Left colon (tissue), 2 donors: Measurements from ENCODE around the gene HOXB3. TPM values are rescaled to one million over a fixed set of nuclear protein-coding genes. Genes with fewer than 3 reads are reported as not detected.

Source experiments
- ATAC-seq: fragments of 200-7000 bp; cut with Tn5 transposase; one replicate; pipeline ENCODE4 v1.9.1; 2020; ENCODE audit warnings: mild to moderate bottlenecking, moderate library complexity
- DNase-seq, 2 donors: peaks; one replicate each; pipeline ENCODE4 v3.0.0-alpha.2; 2020
- intact Hi-C, 2 donors: fragments of 100-400 bp; cut with DNase I in 1 of 2; cut with micrococcal nuclease in 1 of 2; formaldehyde crosslinking; loops; one replicate each; pipeline versions ENCODE4 v1.11.2 to v1.14.0; 2022; cut with DNase I, micrococcal nuclease
- total RNA-seq, 2 donors: library from RNA; stranded (reverse); fragmentation: NEBNext Ultra II Directional; extraction: Animal tissue kit (Norgen Biotek cat#: 25700); gene quantifications; one replicate each; pipeline ENCODE4 v1.2.1, GENCODE V29; 2021
- donor health status: DM: no; HTN: no; CAD: no.
- donor health status: DM: yes; HTN: yes; CAD: no.

HOXB3 gene
- total RNA-seq, 2 donors from 2014 or later: 35.8 to 41.9 TPM

DNA sequence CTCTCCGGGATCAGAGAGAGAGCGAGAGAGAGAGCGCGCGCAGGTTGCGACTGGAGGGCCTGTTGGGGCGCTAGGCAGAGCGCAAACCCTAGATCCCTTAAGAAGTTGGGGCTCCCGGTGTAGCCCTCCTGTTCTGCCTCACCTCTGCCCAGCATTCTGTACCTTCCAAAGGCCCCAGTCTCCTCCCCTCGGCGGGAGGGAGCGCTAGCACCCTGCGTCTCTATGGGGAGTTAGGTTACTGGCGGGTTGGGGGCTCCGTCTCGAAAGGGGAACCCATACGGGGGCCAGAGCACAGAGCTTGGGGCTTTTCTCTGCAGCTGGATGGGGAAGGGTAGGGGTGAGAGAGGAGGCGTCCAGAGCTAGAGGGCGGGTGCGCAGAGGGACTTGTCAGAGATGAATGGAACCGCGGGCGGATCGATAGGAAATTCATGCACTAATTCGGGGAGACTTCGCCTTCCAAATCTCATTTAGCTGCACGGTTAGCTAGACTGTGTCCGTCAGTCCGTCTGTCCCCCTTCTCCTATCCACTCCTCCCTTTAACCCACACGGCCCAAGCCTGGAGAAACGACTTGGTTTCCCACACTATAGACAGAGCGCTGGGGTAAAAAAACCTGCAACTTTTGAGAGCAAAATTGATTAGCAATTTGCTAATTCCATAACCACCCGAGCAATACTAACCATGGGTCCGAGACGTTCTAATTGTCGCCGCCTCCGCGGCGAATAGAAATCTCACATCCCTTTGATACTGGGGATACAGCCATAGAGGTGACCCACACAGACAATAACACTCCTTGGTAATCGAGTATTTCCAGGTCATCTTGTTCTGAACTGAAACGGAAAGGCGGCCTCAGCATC, 11.2 kb downstream of the HOXB3 start:
- ATAC-seq (no peak), DNase-seq (no peak)
- intact Hi-C loops: loop anchor here in 1 of 2 donors (5.0 kb wide), 1 partner anchor 87 kb away; no protein-coding TSS in a partner anchor

DNA sequence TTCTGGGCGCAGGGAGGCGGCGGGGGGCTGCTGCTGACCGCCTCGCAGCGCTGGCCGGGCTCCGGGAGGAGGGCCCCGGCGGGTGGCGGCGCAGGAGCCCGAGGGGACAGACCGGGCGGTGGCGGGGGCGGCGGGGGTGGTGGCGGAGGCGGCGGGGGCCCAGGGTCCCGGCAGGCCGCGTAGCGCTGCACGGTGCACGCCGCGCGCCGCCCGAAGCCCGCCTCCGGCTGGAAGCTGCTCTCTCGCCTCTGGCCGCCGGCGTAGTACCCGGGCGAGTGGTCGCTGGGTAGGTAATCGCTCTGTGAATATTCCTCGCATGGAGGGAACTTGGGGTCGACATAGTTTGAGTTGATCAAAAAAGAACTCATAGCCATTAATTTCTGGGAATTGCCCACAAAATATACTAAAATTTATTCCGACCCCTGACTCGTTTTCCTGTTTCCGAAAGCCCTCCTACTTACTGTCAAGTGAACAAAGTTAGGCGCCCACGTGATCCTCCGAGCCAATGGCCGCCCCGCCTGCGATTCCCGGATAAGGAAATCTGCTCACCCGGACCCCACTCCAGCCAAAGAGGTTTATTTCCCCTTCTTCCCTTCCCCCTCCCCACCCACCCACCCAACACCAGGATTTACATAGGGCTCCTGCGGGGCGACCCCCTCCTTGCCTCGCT, 12.0 kb downstream of the HOXB3 start, which contains the start of gene HOXB4:
TSS of gene HOXB4 (minus strand) at position 405 of the 670 bp plus-strand sequence. CDS start at position 374, 31 bp downstream.
- no peak for ATAC-seq
- DNase-seq: peak; percentile 76 to 84
- intact Hi-C loops: loop anchor here in 1 of 2 donors (5.0 kb wide), 1 partner anchor 86 kb away; no protein-coding TSS in a partner anchor

DNA sequence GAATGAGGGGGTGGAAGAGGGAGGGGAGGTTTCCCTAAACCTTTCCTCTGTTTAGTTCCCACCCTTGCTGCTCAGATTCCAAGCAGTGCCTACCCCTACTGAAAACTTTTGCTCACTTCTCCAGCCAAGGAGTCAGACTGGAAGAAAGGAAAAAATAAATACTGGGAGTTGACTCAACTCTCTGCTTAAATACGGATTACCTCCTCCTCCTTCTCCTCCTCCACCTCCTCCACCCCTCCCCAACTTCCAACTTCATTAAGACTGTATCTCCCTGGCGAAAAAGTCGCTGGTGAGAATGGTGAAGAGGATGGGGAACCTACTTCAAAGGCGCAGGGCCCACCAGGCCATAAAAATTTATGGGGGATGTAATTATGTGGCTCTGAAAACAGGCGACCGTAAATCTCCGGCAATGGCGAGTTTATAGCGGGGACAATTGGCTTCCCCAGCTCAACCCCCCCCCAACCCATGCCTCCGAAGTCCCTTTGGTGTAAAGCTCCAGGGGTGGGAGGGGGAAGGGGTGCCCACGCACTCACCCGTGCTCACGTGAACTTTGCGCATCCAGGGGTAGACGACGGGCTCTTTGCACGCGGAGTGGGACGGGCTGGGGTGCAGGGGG, 12.6 kb downstream of the HOXB3 start:
- intact Hi-C loops: loop anchor here in 1 of 2 donors (5.0 kb wide), 1 partner anchor 85 kb away; no protein-coding TSS in a partner anchor
- DNase-seq: peak in 1 of 2 donors; percentile 58
- peak; percentile 34 for ATAC-seq

DNA sequence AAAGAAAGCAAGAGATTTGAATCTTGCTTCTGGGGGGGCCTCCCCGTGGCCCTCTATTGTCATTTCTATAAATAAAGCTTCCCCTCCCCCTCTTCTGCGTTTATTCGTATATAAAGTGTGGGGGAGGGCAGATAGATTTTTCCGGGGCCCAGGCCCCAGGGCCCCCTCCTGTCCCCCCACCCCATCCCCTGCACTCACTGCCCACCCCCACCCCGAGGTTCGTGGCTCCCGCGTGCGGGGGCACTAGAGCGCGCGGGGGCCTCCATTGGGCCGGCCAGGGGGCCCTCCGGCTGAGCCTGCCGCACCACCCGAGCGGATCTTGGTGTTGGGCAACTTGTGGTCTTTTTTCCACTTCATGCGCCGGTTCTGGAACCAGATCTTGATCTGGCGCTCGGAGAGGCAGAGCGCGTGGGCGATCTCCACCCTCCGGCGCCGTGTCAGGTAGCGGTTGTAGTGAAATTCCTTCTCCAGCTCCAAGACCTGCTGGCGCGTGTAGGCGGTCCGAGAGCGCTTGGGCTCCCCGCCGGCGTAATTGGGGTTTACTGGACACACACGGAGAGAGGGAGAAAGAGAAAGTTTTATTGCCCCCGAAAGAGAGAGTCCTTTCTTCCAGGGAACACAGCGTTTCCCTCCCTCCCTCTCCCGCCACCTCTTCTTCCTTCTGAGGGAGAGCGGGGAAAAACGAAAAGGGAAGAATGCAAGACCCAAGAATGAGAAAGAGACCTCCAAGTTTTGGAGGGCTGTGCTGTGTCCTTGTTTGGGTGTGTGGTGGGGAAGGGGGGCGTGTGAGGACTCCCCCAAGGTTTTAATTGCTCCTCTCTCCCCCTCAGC, 13.3 kb downstream of the HOXB3 start:
- DNase-seq (no peak), ATAC-seq (no peak)
- intact Hi-C loops: loop anchor here in 1 of 2 donors (5.0 kb wide), 1 partner anchor 84 kb away; no protein-coding TSS in a partner anchor

DNA sequence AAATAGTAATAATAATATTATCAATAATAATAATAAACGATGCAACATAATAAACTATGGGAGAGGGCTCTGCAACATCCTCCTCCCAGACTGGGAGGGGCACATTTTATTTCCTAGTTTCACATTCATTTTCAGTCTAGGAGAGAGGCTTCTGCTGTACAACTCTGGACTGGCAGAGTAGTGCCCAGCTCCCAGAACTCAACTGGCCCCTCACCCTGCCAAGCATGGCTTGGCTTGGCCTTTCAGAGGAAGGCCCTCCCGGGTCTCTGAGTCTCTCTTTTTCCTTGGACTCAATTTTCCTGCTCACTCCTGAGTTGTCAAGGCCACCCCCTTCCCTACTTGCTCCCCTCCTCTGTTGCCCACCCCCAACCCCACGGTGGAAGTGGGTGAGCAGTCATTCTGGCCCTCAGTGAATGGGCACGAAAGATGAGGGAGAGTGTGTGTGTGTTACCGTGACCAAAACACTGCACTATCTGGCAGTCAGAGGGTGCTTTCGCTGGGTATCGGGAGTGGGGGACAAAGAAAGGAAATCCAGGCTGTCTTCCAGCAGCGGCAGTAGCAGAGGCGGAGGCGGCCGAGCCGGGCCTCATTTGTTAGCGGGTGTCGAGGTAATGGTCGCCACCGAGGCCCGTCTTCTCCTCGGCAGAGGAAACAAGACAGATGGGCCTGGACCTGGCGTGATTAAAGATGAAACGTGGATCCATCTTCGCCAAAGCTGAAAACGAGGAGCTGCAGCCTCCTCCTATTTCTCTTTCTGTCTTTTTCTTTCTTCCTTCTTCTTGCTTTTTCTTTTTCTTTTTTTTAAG, 14.2 kb downstream of the HOXB3 start:
- intact Hi-C loops: loop anchor here in 1 of 2 donors (5.0 kb wide), 1 partner anchor 84 kb away; no protein-coding TSS in a partner anchor
- no peak for DNase-seq
- no peak for ATAC-seq

DNA sequence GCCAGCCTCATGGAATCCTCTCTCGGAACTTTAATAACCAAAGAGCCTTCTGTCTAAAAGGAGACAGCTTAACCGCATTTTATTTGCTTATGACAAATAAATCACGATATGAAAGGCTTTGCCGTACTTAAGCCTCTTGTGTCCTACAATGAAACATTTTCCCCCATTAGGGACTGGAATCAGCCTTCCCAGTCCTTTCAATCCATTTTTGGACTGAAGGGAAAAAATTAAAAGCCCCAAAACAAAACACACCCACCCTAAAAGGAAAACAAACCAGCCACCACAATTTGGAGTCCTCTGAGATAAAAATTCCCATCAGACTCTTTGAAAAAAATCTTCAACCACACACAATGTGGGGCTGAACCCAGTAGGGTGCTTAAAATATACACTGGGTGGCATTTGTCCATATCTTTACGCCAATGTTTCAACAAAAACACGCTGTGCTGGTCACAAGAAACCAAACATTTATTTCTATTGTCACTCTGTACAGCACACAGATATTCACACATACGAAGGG, 14.9 kb downstream of the HOXB3 start:
- DNase-seq: no peak

DNA sequence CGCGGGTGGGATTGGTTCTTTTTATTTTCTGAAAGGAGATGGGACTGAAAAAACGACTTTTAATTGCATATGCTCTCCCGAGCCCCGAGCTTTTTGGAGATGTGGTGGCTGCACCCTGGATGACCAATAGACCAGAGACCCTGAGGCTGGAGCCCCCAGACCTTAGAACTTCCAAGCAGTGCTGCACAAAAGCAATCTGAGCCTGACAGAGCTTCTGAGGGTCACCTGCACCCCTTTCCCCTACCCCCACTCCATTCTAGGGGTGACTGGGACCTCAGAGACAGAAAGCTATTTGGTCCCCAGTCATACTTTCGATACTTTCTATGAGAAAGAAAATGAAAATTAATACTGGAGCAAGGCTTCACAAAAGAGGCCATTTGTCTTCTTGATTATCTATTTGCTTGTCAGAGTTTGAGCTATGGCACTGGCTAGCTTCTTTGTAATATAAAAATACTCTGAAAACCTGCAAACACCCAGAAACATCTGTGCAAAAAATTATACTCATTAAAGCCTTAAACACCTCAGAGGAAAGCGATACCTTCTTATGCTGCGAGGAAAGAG, 15.5 kb downstream of the HOXB3 start:
- DNase-seq (no peak), ATAC-seq (no peak)
- intact Hi-C loops: loop anchor here in 1 of 2 donors (5.0 kb wide), 1 partner anchor 82 kb away; no protein-coding TSS in a partner anchor

More for the DNA sequence above, 14.9 kb downstream of the HOXB3 start:
- no peak for ATAC-seq
- intact Hi-C loops: loop anchor here in 1 of 2 donors (5.0 kb wide), 1 partner anchor 83 kb away; no protein-coding TSS in a partner anchor

DNA sequence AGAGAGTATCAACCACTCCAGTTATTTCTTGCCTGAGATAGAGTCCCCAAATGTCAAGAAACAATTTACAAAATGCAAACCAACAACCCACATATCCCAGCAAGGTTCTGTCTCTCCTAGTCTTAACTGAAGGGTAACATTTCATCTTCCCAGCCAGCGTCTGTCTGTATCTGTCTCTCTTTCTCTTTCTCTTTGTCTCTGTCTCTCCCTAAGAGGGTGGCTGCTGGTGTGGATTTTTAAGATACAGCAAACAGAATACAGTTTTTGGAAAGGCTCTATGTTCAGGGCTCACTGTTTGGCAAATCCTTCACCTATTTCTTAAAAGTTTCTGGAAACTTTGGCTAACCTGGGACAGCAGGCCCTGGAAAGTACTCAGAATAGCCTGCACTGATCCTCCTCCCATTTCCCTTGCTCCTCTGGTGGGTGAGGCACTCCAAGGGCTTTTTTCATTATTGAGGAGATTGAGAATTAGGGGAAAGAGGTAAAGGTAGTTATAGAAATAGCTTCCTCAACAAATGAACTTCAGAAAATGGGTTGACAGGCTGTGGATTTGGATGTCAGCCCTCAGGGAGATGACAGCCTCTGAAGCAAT, 18.1 kb downstream of the HOXB3 start:
- DNase-seq (no peak), ATAC-seq (no peak)
- intact Hi-C loops: no loop called here

DNA sequence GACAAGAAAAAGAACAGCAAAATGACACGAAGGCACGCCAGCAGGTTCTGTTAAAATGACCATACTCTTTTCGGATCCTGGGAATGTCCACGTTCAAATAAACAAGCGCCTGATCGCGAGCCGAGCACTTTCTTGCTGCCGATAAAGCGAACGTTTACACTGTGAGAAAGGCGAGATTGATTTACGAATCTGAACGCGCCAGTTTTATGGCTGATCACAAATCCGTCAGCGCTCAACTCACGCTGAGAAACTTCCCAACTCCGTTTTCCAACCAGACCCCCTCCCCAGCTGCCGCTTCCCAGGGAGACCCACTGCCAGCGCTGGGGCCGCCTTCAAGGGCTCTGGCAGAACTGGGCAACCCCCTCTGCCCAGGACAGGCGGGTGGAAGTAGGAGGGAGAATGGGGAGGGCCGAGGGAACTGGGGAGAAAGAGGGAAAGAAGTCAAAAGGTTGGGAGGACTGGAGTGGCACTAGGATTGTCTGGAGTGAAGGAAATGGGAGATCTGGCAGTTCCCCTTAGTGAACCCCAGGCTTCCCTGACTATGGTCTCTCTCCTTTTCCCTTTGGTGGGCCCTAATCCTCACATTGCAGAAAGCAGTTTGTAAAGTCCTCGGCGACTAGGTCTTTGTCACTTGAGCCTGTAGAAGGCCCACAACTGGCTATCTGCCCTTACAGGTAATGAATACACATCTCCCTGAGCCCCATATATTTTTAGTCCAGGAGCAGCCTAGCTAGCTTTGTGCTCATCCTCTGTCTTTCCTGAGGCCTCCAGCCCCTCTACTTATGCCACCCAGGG, 18.8 kb downstream of the HOXB3 start:
- no peak for ATAC-seq
- intact Hi-C loops: no loop called here
- no peak for DNase-seq

DNA sequence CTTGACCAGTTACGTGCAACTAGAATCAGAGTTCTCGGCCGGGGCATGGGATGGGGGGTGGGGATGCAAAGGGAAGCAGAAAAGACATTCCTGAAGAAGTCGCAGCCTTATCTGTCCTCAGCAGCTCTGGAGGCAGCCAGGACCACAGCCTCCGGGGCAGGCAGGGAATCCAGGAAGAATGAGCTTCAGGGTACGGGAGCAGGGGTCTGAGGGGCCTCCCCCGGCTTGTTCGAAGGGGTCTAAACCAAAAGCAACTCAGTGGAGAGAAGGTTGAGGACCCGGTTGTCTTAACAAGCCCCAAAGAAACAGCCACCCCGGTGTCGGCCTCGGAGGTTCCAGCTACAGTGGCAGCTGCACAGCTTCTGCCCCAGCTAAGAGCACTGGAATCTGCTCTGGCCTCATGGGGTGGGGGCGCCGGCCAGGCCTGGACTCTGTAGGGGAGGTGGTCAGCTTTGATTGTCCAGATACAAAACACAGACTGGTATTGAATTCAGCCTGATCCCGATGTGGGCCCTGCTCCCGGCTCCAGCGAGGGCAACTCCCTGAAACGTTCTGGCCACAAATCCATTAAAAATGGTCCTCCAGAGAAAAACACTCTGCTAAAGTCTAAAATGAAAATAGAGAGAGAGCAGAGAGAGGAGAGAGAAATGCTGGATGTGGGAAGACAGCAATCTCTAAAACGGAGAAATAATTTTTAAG, 19.6 kb downstream of the HOXB3 start:
- no peak for ATAC-seq
- DNase-seq: peak; percentile 9 to 23
- intact Hi-C loops: no loop called here

DNA sequence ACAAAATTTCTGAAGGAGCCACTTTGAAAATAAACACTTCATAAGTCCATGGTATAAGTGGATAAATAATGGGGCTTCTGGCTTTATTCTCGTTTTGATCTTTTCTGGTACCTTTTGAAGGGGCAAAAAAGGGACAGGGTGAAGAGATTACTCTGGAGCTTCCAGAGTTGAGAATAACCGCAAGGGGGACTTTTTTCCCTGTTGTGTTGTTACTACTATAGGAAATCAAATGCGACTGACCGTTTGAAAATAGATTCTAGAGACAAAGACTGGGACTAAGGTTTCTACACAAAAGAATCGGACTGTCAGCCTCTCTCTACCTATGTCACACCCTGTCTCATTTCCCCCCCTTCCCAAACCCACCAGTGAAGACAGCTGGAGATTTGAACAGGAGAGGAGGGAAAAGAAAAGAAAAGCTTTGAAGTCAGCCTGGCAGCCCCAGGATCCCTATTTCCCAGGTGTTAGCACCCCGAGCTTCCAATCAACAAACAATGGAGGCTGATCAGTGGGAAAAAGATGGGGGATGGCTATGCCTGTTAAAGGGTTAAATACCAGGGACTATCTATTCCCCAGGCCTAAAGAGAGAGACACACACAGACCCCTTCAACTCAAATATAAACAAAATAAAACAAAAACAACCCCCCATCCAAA, 20.2 kb downstream of the HOXB3 start:
- intact Hi-C loops: no loop called here
- ATAC-seq (no peak), DNase-seq (no peak)

DNA sequence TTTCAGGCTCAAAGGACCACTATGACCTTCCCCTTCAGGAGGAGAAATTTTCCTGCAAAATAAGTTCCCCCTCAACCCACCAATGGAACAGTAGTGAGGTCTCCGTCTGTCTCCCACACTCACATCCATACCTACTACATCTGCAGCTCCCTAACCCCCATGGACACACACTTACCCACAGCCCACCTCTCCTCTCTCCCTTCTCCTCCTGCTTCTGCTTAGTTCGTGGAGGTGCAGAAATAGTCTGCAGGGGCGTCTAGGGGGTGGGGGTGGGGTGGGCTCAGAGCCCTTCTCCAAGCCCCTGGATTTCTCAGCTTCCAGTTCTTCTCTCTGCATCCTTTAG, 20.8 kb downstream of the HOXB3 start:
- no peak for DNase-seq
- intact Hi-C loops: no loop called here
- no peak for ATAC-seq

DNA sequence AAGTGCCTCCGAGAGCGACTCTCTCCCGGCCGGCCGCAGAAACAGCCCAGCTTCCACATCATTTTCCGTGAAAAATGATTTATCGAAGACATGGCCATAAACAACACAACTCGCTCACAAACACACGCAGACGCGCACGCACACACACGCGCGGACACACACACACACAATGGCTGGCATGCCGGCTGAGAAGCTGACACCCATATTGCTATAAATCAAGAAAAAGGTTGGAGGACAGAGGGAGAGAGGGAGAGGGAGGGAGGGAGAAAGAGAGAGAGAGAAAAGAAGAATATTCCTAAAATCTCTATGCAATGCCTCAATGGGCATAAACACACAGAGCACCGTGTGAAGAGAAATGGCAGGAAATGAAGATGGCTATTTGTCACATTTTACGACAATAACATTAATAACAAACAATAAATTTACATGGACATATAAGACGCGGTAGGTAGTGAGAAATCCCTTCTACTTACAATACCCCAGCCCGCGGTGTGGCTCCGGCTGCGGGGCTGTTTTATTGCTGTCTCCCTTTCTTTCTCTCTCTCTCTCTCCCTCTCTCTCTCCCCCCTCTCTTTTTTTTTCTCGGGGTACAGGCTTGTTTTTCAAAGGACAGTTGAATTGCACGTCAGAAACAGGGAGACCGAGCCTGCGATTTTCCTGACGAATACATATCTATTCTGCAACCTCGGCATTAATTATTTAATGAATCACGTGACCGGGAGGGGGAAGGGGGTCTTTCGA, 21.4 kb downstream of the HOXB3 start:
- ATAC-seq (no peak), DNase-seq (peak in 1 of 2 donors; percentile 13)
- intact Hi-C loops: no loop called here

DNA sequence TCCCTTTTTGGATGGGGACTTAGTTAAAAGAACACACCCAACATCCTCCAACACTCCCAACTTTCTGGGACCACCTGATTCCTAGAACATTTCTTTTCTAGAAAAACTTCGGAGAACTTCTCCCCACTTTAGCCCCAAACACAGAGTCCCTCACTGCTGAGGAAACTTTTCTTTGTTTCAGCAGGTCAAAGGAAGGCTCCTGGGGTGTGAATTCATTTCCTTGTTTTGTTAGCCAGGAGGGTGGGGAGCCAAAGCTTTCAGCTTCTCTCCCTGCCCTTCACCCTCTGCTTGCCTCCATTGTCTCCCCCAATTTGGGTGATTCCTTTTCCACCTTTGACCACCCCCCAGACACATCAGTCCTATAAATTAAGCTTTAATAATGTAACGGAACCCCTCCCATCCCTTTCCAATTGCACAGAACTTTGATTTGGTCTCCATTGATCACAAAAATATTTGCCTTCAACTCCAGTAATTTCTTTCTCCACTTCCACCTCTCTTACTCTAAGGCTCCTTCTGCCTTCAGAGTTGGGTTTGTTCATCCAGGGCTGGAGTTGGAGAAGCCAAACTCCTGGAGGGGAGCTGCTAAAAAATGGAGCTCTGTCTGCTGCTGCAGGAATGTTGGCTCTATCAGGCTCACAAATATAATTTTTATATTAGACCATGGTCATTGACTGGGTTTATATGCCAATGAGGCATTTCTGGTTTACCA, 22.2 kb downstream of the HOXB3 start:
- ATAC-seq: peak; percentile 57
- intact Hi-C loops: no loop called here
- DNase-seq: no peak
